GM13976 (cell line): Measurements from ENCODE around the gene PTPRJ.

Source experiments
- DNase-seq: peaks from one replicate; pipeline ENCODE4 v3.0.0; 2012; ENCODE audit warnings: low spot score
- in situ Hi-C: fragments of 300-500 bp; cut with MboI; formaldehyde crosslinking; loops from one replicate; pipeline ENCODE4 v1.12.0; 2022; ENCODE audit warnings: low sequenced_read_pairs, mixed read lengths, inconsistent platforms; ENCODE audit not compliant: unreplicated experiment
- TF ChIP-seq, protein P1 (sequence below): IDR thresholded peaks from 2 replicates; pipeline ENCODE4 v1.5.1; 2012; ENCODE audit warnings: borderline replicate concordance, mild to moderate bottlenecking; ENCODE audit not compliant: insufficient read depth; ENCODE audit errors: extremely low read depth, missing control alignments, control extremely low read depth

The PTPRJ gene

DNA sequence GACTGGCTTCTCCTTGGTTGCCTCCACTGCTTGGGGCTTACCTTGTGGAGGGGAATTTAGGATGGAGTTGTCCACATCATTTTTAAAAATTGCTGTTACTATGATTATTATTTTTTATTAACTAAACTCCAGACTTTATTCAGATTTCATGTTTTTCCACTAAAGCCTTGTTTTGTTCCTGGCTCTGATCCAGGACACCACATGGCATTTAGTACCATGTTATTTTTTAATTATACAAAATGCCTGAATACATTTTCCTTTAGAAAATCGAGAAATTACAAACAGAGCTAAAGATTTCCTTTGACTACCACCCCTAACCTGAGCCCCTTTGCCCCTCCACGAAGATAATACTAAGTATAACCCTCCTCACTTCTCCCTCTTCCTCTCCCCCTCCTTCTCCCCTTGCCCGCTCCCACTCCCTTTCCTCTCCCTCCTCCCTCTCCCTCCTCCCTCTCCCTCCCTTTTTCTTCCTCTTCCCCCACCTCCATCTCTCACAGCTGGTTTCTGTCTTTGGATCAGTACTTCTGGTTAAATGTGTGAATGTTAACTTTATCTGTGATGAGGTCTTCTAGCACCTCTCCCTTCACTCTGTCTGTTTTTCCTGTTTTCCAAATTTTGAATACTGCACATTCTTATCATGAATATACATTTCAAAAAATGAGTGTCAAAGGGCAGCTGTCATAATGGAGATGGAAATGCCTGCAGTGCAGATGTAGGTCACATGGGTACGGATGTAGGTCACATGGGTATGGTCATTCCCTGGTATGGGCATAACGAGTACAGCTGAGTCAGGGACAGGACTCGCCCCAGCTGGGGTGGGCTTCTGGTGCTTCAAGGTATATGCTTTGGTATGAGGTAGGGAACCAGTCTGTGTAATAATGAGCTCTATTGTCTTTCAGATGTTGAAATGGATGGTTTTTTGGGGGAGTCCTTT is 181.9 kb downstream of the PTPRJ start:
- in situ Hi-C loops, result no loop called here
- TF ChIP-seq, protein P1, sequence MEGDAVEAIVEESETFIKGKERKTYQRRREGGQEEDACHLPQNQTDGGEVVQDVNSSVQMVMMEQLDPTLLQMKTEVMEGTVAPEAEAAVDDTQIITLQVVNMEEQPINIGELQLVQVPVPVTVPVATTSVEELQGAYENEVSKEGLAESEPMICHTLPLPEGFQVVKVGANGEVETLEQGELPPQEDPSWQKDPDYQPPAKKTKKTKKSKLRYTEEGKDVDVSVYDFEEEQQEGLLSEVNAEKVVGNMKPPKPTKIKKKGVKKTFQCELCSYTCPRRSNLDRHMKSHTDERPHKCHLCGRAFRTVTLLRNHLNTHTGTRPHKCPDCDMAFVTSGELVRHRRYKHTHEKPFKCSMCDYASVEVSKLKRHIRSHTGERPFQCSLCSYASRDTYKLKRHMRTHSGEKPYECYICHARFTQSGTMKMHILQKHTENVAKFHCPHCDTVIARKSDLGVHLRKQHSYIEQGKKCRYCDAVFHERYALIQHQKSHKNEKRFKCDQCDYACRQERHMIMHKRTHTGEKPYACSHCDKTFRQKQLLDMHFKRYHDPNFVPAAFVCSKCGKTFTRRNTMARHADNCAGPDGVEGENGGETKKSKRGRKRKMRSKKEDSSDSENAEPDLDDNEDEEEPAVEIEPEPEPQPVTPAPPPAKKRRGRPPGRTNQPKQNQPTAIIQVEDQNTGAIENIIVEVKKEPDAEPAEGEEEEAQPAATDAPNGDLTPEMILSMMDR, result no peak
- no peak for DNase-seq

DNA sequence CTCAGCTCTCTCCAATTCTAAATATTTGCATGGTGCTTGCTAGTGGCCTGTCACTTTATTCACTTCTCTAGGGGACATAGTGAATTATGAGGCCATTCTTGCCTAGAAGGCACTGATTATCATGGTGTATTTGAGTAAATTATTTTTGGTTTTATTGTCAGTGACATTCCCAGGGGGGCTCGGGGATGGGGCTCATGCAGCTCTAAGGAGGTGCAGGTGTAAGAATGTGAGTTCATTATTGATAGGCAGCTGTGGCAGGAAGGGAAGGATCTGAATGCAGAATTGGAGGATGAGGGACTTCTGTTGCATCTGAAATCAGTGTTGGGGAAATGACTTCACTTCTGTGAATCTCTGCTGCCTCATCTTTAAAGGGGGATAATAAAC is 182.5 kb downstream of the PTPRJ start:
- in situ Hi-C loops, result no loop called here
- TF ChIP-seq, protein P1, result no peak
- no peak for DNase-seq

DNA sequence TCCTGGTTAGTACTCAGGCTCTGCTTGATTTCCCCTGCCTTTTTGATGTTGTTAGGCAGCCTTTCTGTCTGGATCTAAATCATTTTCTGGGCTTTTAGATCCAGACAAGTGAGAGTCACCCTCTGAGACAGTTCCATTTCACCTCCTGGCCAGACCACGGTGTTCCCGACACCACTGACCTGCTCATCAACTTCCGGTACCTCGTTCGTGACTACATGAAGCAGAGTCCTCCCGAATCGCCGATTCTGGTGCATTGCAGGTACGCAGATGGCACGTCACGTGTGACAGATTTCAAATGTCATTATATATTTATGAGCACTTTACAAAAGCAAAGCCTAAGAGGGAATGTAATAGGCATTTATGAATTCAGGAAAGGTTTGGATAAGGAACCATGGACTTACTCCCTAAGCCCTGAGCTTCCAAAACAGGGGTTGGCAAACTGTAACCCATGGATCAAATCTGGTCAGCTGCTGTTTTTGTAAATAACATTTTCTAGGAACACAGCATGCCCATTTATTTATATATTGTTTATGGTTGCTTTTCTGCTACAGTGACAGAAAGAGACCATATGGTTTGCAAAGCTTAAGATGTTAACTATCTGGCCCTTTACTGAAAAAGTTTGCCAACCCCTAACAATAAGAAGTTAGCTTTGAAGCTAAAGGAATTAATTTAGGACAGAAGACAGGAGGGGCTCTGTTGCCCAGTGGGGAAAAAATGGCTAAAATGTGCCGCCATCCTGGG is 183.2 kb downstream of the PTPRJ start:
- TF ChIP-seq, protein P1, result no peak
- no peak for DNase-seq
- in situ Hi-C loops, result no loop called here

DNA sequence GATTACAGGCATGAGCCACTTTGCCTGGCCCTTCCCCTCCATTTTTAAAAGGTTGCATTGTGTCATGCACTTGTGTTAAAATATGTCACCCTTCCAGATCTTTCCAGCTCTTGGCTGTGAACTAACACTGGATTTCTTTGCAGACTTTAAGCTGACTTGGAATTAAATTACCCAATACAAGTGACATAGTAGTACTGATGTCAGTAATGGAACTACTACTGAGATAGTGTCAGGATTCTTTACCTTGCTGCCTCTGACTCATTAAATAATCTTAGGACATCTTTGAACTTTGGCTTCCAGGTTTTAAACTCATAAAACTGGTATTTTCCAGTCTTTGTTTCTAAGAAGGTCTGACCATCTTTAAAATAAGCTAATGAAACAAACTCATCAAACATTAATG is 184.5 kb downstream of the PTPRJ start:
- DNase-seq, result no peak
- in situ Hi-C loops, result no loop called here

DNA sequence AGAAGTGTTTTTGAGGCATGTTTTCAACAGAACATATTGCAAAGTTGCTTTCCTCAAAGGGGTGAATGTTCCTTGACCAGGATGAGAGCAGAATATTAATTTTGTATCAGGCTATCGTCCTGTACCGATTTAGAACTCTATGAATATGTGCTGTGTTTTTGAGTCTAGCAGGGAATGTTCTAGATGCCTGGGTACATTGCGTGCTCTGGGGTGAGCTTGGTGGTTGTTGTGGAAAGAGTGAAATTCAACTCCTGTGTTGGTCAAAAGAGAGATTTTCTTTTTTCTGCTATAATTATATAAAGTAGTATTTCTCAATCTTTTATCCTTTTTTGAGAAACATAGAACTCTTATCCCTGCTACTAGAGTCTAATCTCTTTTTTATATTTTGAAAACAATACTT is 185.1 kb downstream of the PTPRJ start:
- DNase-seq, result no peak
- TF ChIP-seq, protein P1, result no peak
- in situ Hi-C loops, result no loop called here

More for the DNA sequence above, 184.5 kb downstream of the PTPRJ start:
- TF ChIP-seq, protein P1, result no peak

DNA sequence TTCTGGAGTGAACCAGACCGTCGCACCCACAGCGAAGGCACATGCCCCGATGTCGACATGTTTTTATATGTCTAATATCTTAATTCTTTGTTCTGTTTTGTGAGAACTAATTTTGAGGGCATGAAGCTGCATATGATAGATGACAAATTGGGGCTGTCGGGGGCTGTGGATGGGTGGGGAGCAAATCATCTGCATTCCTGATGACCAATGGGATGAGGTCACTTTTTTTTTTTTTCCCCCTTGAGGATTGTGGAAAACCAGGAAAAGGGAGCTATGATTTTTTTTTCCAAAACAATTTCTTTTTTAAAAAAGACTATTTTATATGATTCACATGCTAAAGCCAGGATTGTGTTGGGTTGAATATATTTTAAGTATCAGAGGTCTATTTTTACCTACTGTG is 187.0 kb downstream of the PTPRJ start:
- TF ChIP-seq, protein P1, result no peak
- in situ Hi-C loops, result no loop called here
- no peak for DNase-seq
